Activated effector memory CD4-positive, alpha-beta T cell treated with Interleukin-2 at 50 U/mL for 16 hours (primary cell): ENCODE results near the gene DUSP11.

ENCODE experiments used
- DNase-seq: peaks from one replicate; pipeline ENCODE4 v3.0.0-alpha.2; 2020

The DUSP11 gene

GRCh38 chr2:73716543-73717250 is 63.2 kb downstream of the DUSP11 start:
- DNase-seq, result no peak

GRCh38 chr2:73714091-73714490 is 65.8 kb downstream of the DUSP11 start:
- DNase-seq, result no peak
